ENCODE measurements around the gene ABTB2.

Gene ABTB2

GRCh38 chr11:34340653-34341052 is 17.2 kb downstream of the ABTB2 start:
- H3K4me3 ChIP-seq (ENCODE audit: control insufficient read depth, low read depth, low read length) = no peak overlapping the region
- no peak for TF ChIP-seq CTCF (conservative IDR thresholded peaks at IDR 0.05; ENCODE audit: control insufficient read depth, insufficient read depth, low read depth, low read length)
- DNase-seq (ENCODE audit: low read depth) = no peak

GRCh38 chr11:34339149-34340064 is 18.4 kb downstream of the ABTB2 start:
- no peak for TF ChIP-seq CTCF (conservative IDR thresholded peaks at IDR 0.05; ENCODE audit: control insufficient read depth, insufficient read depth, low read depth, low read length)
- H3K4me3 ChIP-seq (ENCODE audit: control insufficient read depth, low read depth, low read length) = no peak overlapping the region
- no peak for DNase-seq (ENCODE audit: low read depth)

- no peak overlapping the region for H3K4me3 ChIP-seq (ENCODE audit: control insufficient read depth, low read depth, low read length)
- no peak for DNase-seq (ENCODE audit: low read depth)
- no peak for TF ChIP-seq CTCF (conservative IDR thresholded peaks at IDR 0.05; ENCODE audit: control insufficient read depth, insufficient read depth, low read depth, low read length)
Measured at GRCh38 chr11:34337016-34337415, 20.8 kb downstream of the ABTB2 start.

- H3K4me3 ChIP-seq (ENCODE audit: control insufficient read depth, low read depth, low read length) = no peak overlapping the region
- no peak for TF ChIP-seq CTCF (conservative IDR thresholded peaks at IDR 0.05; ENCODE audit: control insufficient read depth, insufficient read depth, low read depth, low read length)
- DNase-seq (ENCODE audit: low read depth) = no peak
Measured at GRCh38 chr11:34335801-34336200, 22.0 kb downstream of the ABTB2 start.

- no peak for TF ChIP-seq CTCF (conservative IDR thresholded peaks at IDR 0.05; ENCODE audit: control insufficient read depth, insufficient read depth, low read depth, low read length)
- no peak overlapping the region for H3K4me3 ChIP-seq (ENCODE audit: control insufficient read depth, low read depth, low read length)
- DNase-seq (ENCODE audit: low read depth) = no peak
Measured at GRCh38 chr11:34335331-34335730, 22.5 kb downstream of the ABTB2 start.

- no peak for TF ChIP-seq CTCF (conservative IDR thresholded peaks at IDR 0.05; ENCODE audit: control insufficient read depth, insufficient read depth, low read depth, low read length)
- DNase-seq (ENCODE audit: low read depth) = no peak
- no peak overlapping the region for H3K4me3 ChIP-seq (ENCODE audit: control insufficient read depth, low read depth, low read length)
Measured at GRCh38 chr11:34333787-34334186, 24.0 kb downstream of the ABTB2 start.
